ENCODE measurements around the gene TSKU.

Gene TSKU

DNA sequence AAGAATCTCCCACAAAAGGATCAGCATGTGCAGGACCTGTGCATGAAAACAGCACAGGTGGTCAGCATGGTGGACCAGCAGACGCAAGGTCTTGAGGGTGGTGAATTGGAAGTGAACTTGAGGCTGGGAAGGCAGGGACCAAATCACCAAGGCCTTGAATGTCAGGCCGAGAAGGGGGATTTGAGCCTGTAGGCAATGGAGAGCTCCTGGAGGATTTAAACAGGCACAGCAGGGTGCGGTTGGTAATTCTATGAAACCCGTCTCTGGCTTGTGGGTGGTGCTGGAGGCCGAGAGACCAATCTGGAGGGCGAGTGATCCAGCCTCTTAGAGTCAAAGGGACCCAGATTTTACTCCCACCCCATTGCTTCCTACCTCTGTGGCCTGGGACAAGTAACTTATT lies 2.4 kb downstream of the TSKU start:
- H3K27ac ChIP-seq: peak overlapping the region; percentile 92 to 99
- intact Hi-C loops (cut with DNase I; ENCODE audit: low total_unique reads): loop anchor here (10.0 kb wide), 1 partner anchor 279 kb away; the partner anchor contains the start of gene CAPN5
- TF ChIP-seq, protein P1, sequence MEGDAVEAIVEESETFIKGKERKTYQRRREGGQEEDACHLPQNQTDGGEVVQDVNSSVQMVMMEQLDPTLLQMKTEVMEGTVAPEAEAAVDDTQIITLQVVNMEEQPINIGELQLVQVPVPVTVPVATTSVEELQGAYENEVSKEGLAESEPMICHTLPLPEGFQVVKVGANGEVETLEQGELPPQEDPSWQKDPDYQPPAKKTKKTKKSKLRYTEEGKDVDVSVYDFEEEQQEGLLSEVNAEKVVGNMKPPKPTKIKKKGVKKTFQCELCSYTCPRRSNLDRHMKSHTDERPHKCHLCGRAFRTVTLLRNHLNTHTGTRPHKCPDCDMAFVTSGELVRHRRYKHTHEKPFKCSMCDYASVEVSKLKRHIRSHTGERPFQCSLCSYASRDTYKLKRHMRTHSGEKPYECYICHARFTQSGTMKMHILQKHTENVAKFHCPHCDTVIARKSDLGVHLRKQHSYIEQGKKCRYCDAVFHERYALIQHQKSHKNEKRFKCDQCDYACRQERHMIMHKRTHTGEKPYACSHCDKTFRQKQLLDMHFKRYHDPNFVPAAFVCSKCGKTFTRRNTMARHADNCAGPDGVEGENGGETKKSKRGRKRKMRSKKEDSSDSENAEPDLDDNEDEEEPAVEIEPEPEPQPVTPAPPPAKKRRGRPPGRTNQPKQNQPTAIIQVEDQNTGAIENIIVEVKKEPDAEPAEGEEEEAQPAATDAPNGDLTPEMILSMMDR (IDR thresholded peaks at IDR 0.05): no peak
- no peaks in the 10 kb centered on the region for H3K9me3 ChIP-seq
- no peak for DNase-seq
- no peaks in the 10 kb centered on the region for H3K36me3 ChIP-seq
- peaks cover 0 to 67% (median 36%) of the 10 kb centered on the region in 4 donors for H3K4me1 ChIP-seq
- H3K4me3 ChIP-seq: peak overlapping the region; percentile 73 to 93
- no peaks in the 10 kb centered on the region for H3K27me3 ChIP-seq

DNA sequence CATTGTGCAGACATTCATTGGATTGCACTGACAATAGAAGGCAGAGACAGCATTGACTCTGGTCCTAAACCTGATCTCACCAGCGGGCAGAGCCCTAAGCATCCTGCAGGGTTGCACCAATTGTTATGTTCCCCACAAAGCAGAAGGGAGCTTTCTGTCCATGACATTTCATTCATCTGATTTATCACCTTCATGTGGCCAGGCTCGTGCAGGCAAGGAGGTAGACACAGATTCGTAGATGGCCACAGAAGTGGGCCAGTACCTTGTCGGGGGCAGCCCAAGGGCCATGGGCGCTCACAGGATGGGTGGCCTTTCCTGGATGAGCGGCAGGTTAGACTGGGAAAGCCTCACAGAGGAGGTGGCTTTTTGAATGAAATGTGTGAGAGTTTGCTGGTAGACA lies 2.9 kb downstream of the TSKU start:
- DNase-seq: no peak
- H3K4me3 ChIP-seq: peak overlapping the region in 1 of 2 donors; percentile 73
- peak overlapping the region in 1 of 2 donors; percentile 38 for H3K27ac ChIP-seq
- TF ChIP-seq, protein P1 (IDR thresholded peaks at IDR 0.05): no peak
- no peaks in the 10 kb centered on the region for H3K36me3 ChIP-seq
- H3K4me1 ChIP-seq: peaks cover 0 to 69% (median 36%) of the 10 kb centered on the region in 4 donors
- no peaks in the 10 kb centered on the region for H3K9me3 ChIP-seq
- intact Hi-C loops (cut with DNase I; ENCODE audit: low total_unique reads): loop anchor here (10.0 kb wide), 1 partner anchor 279 kb away; the partner anchor contains the start of gene CAPN5
- H3K27me3 ChIP-seq: no peaks in the 10 kb centered on the region

DNA sequence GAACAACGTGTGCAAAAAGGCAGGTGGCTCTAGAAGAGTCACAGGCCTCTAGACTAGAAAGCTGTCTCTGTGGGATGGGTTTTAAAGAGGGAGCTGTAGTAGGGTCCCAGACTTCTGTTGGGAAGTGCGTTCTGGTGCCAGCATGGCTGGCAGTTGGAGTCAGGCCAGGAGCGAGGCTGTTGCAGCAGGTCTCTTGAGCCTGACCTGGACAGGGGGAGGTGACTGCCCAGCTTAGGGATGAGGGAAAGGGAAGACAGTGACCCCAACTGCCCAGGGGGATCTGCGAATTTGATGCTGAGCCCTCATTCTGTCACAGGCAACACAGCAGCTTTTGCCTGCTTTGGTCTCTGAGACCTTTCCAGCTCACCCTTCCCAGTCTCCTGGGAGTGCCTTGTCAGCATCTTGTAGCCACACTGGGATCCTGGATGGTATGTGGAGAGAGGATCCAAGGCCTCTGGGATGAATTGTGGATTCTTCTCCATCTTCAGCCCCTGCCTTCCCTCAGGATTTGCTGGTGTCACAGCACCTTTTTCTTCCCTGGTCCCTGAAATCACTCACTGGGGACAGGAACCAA lies 3.4 kb downstream of the TSKU start:
- TF ChIP-seq, protein P1 (IDR thresholded peaks at IDR 0.05): no peak
- intact Hi-C loops (cut with DNase I; ENCODE audit: low total_unique reads): loop anchor here (10.0 kb wide), 1 partner anchor 278 kb away; the partner anchor contains the start of gene CAPN5
- H3K4me1 ChIP-seq: peaks cover 0 to 66% (median 34%) of the 10 kb centered on the region in 4 donors
- DNase-seq: no peak
- H3K4me3 ChIP-seq: peak overlapping the region in 1 of 2 donors; percentile 73
- no peaks in the 10 kb centered on the region for H3K9me3 ChIP-seq
- H3K27ac ChIP-seq: peak overlapping the region in 1 of 2 donors; percentile 38
- H3K36me3 ChIP-seq: no peaks in the 10 kb centered on the region
- H3K27me3 ChIP-seq: no peaks in the 10 kb centered on the region

- peak in 1 of 2 donors; percentile 52 for DNase-seq
- no peaks in the 10 kb centered on the region for H3K36me3 ChIP-seq
- peak overlapping the region in 1 of 2 donors; percentile 38 for H3K27ac ChIP-seq
- no peaks in the 10 kb centered on the region for H3K27me3 ChIP-seq
- H3K4me3 ChIP-seq: no peak overlapping the region
- intact Hi-C loops (cut with DNase I; ENCODE audit: low total_unique reads): loop anchor here (10.0 kb wide), 1 partner anchor 278 kb away; the partner anchor contains the start of gene CAPN5
- no peaks in the 10 kb centered on the region for H3K9me3 ChIP-seq
- peaks cover 0 to 63% (median 30%) of the 10 kb centered on the region in 4 donors for H3K4me1 ChIP-seq
- TF ChIP-seq, protein P1 (IDR thresholded peaks at IDR 0.05): no peak
Measured at GRCh38 chr11:76787271-76787670, 4.1 kb downstream of the TSKU start.

- Histone ChIP-seq H3K4me3 (no peak overlapping the region), H3K4me1 (peaks cover 0 to 66% (median 30%) of the 10 kb centered on the region in 4 donors), H3K27me3 (no peaks in the 10 kb centered on the region), H3K27ac (peak overlapping the region; percentile 15 to 49), H3K36me3 (no peaks in the 10 kb centered on the region), H3K9me3 (no peaks in the 10 kb centered on the region)
- DNase-seq: peak; percentile 34 to 67
- intact Hi-C loops (cut with DNase I; ENCODE audit: low total_unique reads): loop anchor here (10.0 kb wide), 1 partner anchor 277 kb away; the partner anchor contains the start of gene CAPN5
- TF ChIP-seq, protein P1 (IDR thresholded peaks at IDR 0.05): no peak
Measured at GRCh38 chr11:76787911-76788596, 4.9 kb downstream of the TSKU start.
